Measurements from ENCODE around the gene OIP5. TPM values are rescaled to one million over a fixed set of nuclear protein-coding genes. Genes with fewer than 3 reads are reported as not detected.
A peak's percentile ranks its signal among the peaks of the same experiment; 100 is the strongest.

The OIP5 gene
- not detected for total RNA-seq

DNA sequence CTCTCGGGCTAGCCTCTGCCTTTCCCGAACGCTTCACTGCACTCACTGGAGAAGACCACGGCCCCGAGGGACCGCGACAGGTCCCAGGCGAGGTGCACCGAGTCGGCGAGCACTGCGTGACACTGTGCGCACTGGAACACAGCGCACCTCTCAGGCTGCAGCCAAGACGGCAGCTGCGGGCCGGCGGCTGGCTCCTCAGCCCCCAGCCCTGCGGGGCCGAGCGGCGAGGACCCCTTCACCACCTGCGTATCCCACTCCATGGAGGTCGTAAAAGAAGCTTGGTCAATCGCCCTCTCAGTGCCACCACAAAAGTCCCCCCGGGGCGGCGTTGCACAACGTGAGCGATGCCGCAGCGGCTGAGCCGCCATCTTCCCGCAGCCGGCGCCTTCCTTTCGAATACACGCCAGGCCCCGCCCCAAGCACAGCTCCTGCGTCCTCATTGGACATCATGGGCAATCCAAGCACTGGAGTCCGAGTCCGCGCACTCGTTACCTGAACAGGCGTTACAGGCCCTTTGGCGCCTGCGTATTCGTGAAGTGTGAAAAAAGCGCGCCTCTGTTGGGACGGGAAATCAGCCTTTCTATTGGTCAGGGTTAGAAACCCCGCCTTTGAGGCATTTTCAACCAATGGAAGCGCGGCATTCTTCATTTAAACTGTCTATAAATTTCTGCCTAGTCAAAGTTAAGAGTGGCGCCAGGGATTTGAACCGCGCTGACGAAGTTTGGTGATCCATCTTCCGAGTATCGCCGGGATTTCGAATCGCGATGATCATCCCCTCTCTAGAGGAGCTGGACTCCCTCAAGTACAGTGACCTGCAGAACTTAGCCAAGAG, at the start of gene OIP5, which contains the start of gene NUSAP1:
Gene OIP5, minus strand, starts transcription at position 398 of the 832 bp plus-strand sequence. Its CDS starts 30 bp downstream, at position 368.
Gene NUSAP1, plus strand, starts transcription at position 688 of the 832 bp plus-strand sequence. Its CDS starts 77 bp downstream, at position 765.
- Histone ChIP-seq H3K27me3 (no peaks in the 10 kb centered on the region), H3K4me1 (peaks cover 6% of the 10 kb centered on the region), H3K4me3 (peak within 1 kb of the TSS; percentile 86 to 88), H3K27ac (peak within 1 kb of the TSS; percentile 72), H3K9me3 (no peaks in the 10 kb centered on the region), H3K36me3 (no peaks in the 10 kb centered on the region)
- intact Hi-C loops (cut with DNase I), result no loop called here
- DNase-seq (ENCODE audit: extremely low spot score in 2 of 2), result peak; percentile 98 to 99
- TF ChIP-seq, protein P1, sequence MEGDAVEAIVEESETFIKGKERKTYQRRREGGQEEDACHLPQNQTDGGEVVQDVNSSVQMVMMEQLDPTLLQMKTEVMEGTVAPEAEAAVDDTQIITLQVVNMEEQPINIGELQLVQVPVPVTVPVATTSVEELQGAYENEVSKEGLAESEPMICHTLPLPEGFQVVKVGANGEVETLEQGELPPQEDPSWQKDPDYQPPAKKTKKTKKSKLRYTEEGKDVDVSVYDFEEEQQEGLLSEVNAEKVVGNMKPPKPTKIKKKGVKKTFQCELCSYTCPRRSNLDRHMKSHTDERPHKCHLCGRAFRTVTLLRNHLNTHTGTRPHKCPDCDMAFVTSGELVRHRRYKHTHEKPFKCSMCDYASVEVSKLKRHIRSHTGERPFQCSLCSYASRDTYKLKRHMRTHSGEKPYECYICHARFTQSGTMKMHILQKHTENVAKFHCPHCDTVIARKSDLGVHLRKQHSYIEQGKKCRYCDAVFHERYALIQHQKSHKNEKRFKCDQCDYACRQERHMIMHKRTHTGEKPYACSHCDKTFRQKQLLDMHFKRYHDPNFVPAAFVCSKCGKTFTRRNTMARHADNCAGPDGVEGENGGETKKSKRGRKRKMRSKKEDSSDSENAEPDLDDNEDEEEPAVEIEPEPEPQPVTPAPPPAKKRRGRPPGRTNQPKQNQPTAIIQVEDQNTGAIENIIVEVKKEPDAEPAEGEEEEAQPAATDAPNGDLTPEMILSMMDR (IDR thresholded peaks at IDR 0.05), result peak in 1 of 3 experiments; percentile 48
- TF ChIP-seq POLR2A (IDR thresholded peaks at IDR 0.05), result peak in 1 of 2 donors; percentile 34
- peak; percentile 80 to 97 for TF ChIP-seq POLR2AphosphoS5 (IDR thresholded peaks at IDR 0.05; ENCODE audit: insufficient read depth in 1 of 2, low read depth in 1 of 2)

DNA sequence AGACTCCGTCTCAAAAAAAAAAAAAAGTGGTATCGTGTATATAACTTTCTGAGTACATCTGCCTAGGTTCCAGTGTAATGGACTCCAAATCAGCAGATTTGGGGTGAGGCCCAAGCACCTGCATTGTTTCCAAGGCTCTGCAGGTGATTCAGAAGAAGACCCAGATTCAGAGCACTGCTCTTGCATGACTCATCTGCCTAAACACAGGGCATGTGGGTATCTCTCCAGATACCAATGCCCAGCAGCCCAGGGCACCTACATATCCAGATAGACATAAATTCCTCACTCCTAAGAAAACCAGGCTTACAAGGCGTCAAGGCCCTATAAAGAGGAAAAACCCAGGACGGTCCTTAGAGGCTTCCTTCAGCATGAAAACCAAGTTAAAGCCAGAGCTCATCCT, 45.6 kb upstream of the OIP5 start:
- no peak for DNase-seq (ENCODE audit: extremely low spot score in 2 of 2)
- no peaks in the 10 kb centered on the region for H3K9me3 ChIP-seq
- no peaks in the 10 kb centered on the region for H3K4me1 ChIP-seq
- TF ChIP-seq POLR2AphosphoS5 (IDR thresholded peaks at IDR 0.05; ENCODE audit: insufficient read depth in 1 of 2, low read depth in 1 of 2), result no peak
- TF ChIP-seq POLR2A (IDR thresholded peaks at IDR 0.05), result no peak
- TF ChIP-seq, protein P1 (IDR thresholded peaks at IDR 0.05), result no peak
- H3K27me3 ChIP-seq, result no peaks in the 10 kb centered on the region
- intact Hi-C loops (cut with DNase I), result no loop called here
- no peak overlapping the region for H3K4me3 ChIP-seq
- H3K27ac ChIP-seq, result no peak overlapping the region
- no peaks in the 10 kb centered on the region for H3K36me3 ChIP-seq

DNA sequence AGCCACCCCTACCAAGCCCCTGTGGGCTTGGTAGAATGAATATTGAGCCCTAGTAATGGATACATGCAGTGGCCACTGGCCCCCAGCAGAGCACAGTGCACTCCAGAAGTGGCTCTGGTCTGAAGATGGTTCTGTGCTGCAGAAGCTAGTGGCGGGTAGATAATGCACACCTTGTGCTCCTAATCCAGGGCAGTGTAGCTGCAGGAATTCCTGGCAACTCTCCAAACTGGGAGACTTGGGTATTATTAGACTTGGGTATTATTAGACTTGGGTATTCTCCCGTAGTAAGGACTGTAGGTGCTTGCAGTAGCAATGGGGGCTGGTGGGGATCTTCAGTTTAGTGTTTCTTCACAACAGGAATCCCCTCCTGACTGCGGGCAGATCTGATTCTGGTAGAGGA, 35.0 kb upstream of the OIP5 start:
- DNase-seq (ENCODE audit: extremely low spot score in 2 of 2), result no peak
- no peak overlapping the region for H3K27ac ChIP-seq
- TF ChIP-seq POLR2AphosphoS5 (IDR thresholded peaks at IDR 0.05; ENCODE audit: insufficient read depth in 1 of 2, low read depth in 1 of 2) (no peak), POLR2A (IDR thresholded peaks at IDR 0.05) (no peak)
- TF ChIP-seq, protein P1 (IDR thresholded peaks at IDR 0.05), result no peak
- intact Hi-C loops (cut with DNase I), result no loop called here
- H3K4me3 ChIP-seq, result no peak overlapping the region
- H3K36me3 ChIP-seq, result no peaks in the 10 kb centered on the region
- no peaks in the 10 kb centered on the region for H3K9me3 ChIP-seq
- H3K27me3 ChIP-seq, result no peaks in the 10 kb centered on the region
- H3K4me1 ChIP-seq, result no peaks in the 10 kb centered on the region

DNA sequence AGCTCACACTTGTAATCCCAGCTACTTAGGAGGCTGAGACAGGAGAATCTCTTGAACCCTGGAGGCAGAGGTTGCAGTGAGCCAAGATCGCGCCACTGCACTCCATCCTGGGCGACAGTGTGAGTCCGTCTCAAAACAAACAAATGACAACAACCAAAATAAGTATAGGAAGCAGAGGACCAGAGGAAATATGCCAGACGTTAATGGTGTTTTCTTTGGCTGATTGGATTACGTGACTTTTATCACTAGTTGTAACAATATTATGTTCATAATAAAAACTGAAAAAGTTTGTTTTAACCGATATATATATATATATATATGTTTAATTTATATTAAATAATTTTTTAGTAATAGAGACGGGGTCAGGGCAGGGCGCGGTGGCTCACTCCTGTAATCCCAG, 22.0 kb upstream of the OIP5 start:
- TF ChIP-seq, protein P1 (IDR thresholded peaks at IDR 0.05), result no peak
- no peak for TF ChIP-seq POLR2A (IDR thresholded peaks at IDR 0.05)
- TF ChIP-seq POLR2AphosphoS5 (IDR thresholded peaks at IDR 0.05; ENCODE audit: insufficient read depth in 1 of 2, low read depth in 1 of 2), result no peak
- intact Hi-C loops (cut with DNase I), result no loop called here
- no peaks in the 10 kb centered on the region for H3K4me1 ChIP-seq

More for the DNA sequence above, 22.0 kb upstream of the OIP5 start:
- Histone ChIP-seq H3K27me3 (no peaks in the 10 kb centered on the region), H3K36me3 (no peaks in the 10 kb centered on the region), H3K4me3 (no peak overlapping the region), H3K9me3 (no peaks in the 10 kb centered on the region), H3K27ac (no peak overlapping the region)
- DNase-seq (ENCODE audit: extremely low spot score in 2 of 2), result no peak

Data from vagina (tissue), 2 donors.